MCF 10A (cell line): Measurements from ENCODE around the gene KRTAP12-2. TPM values are rescaled to one million over a fixed set of nuclear protein-coding genes. Genes with fewer than 3 reads are reported as not detected.
"Not testable (repeated sequence)": the region's sequence is repeated elsewhere in the genome, so short reads cannot be mapped to it uniquely, and the experiment has no call there.

Experiments
- BruUV-seq: library from RNA; stranded (reverse); fragments of 400-500 nt; replicated peaks from 2 replicates; lab custom pipeline; 2021; lab: Mats Ljungman, UMichigan
- CTCF ChIA-PET: fragments of 300-600 bp; sonication (Branson Sonifier 250); formaldehyde crosslinking; extraction: SDS; loops from one replicate; lab custom pipeline; 2021; ENCODE audit warnings: antibody characterized with exemption, inconsistent platforms; lab: Yijun Ruan, JAX
- POLR2A ChIA-PET: fragments of 300-600, 350-650 bp; sonication (Branson Sonifier 250); formaldehyde crosslinking; extraction: SDS; loops from one replicate; lab custom pipeline; 2020; ENCODE audit warnings: antibody characterized with exemption, inconsistent platforms; lab: Yijun Ruan, JAX
- DNase-seq: peaks from one replicate; pipeline ENCODE4 v3.0.0-alpha.2; 2018; ENCODE audit not compliant: unreplicated experiment
- H3K27ac Mint-ChIP-seq: one replicate; pipeline ENCODE4 v1.8.0; 2022; ENCODE audit warnings: mild to moderate bottlenecking, low read depth, mixed read lengths; ENCODE audit not compliant: unreplicated experiment
- H3K27me3 Mint-ChIP-seq: one replicate; pipeline ENCODE4 v1.8.0; 2022; ENCODE audit warnings: mixed read lengths; ENCODE audit not compliant: insufficient read depth, unreplicated experiment
- H3K36me3 Mint-ChIP-seq: one replicate; pipeline ENCODE4 v1.8.0; 2022; ENCODE audit warnings: mild to moderate bottlenecking, moderate library complexity, mixed read lengths; ENCODE audit not compliant: insufficient read depth, unreplicated experiment
- H3K4me1 Mint-ChIP-seq: one replicate; pipeline ENCODE4 v1.8.0; 2022; ENCODE audit warnings: mixed read lengths; ENCODE audit not compliant: insufficient read depth, unreplicated experiment
- H3K4me3 Mint-ChIP-seq: one replicate; pipeline ENCODE4 v1.8.0; 2022; ENCODE audit warnings: mild to moderate bottlenecking, moderate library complexity, mixed read lengths; ENCODE audit not compliant: unreplicated experiment
- H3K9me3 Mint-ChIP-seq: one replicate; pipeline ENCODE4 v1.8.0; 2022; ENCODE audit warnings: mixed read lengths; ENCODE audit not compliant: unreplicated experiment
- CTCF ChIP-seq: fragments of 200-600 bp; IDR thresholded peaks from one replicate; pipeline ENCODE4 v1.8.0; 2022; ENCODE audit warnings: antibody characterized with exemption, mild to moderate bottlenecking; ENCODE audit not compliant: unreplicated experiment
- intact Hi-C: fragments of 100-400 bp; cut with micrococcal nuclease; formaldehyde crosslinking; loops from 2 replicates; pipeline ENCODE4 v1.14.1; 2022
- total RNA-seq: library from RNA; stranded (reverse); gene quantifications from 2 replicates; pipeline ENCODE4 v1.2.3, GENCODE V29; 2022

KRTAP12-2 gene
- total RNA-seq, 1 experiment from 2014 or later, result not detected

GRCh38 chr21:44667612-44668011 is 885 bp upstream of the KRTAP12-2 start:
- CTCF ChIA-PET, result interaction anchor here (0.6 kb wide), 1 partner anchor 48 kb away, joined by 3 read pairs; no protein-coding TSS in a partner anchor
- POLR2A ChIA-PET, result interaction anchor here (1.4 kb wide), 1 partner anchor 187 kb away, joined by 4 read pairs; no protein-coding TSS in a partner anchor
- peaks cover 9% of the 10 kb centered on the region for H3K9me3 Mint-ChIP-seq
- intact Hi-C loops, result no loop called here
- BruUV-seq, result no TSS peak
- TF ChIP-seq CTCF, result no peak
- no peak overlapping the region for H3K4me3 Mint-ChIP-seq
- no peak for DNase-seq
- no peak overlapping the region for H3K27ac Mint-ChIP-seq
- peaks cover 14% of the 10 kb centered on the region for H3K4me1 Mint-ChIP-seq
- H3K27me3 Mint-ChIP-seq, result peaks cover 40% of the 10 kb centered on the region
- H3K36me3 Mint-ChIP-seq, result no peaks in the 10 kb centered on the region

- peaks cover 8% of the 10 kb centered on the region for H3K9me3 Mint-ChIP-seq
- TF ChIP-seq CTCF, result no peak
- POLR2A ChIA-PET, result no interaction called here
- H3K27me3 Mint-ChIP-seq, result peaks cover 54% of the 10 kb centered on the region
- no peaks in the 10 kb centered on the region for H3K36me3 Mint-ChIP-seq
- no peak for DNase-seq
- intact Hi-C loops, result no loop called here
- CTCF ChIA-PET, result no interaction called here
- H3K4me3 Mint-ChIP-seq, result no peak overlapping the region
- H3K4me1 Mint-ChIP-seq, result peaks cover 14% of the 10 kb centered on the region
- no TSS peak for BruUV-seq
- H3K27ac Mint-ChIP-seq, result no peak overlapping the region
Observed at GRCh38 chr21:44664691-44665090, 2.0 kb downstream of the KRTAP12-2 start.

GRCh38 chr21:44661567-44661966 is 5.2 kb downstream of the KRTAP12-2 start:
- H3K9me3 Mint-ChIP-seq, H3K27ac Mint-ChIP-seq, DNase-seq, H3K36me3 Mint-ChIP-seq, BruUV-seq, CTCF ChIA-PET, H3K4me3 Mint-ChIP-seq, H3K4me1 Mint-ChIP-seq, POLR2A ChIA-PET, intact Hi-C loops: not testable (repeated sequence)
- peaks cover 60% of the 10 kb centered on the region for H3K27me3 Mint-ChIP-seq

- TF ChIP-seq CTCF, result no peak
- Mint-ChIP-seq H3K27me3 (peaks cover 73% of the 10 kb centered on the region), H3K36me3 (no peaks in the 10 kb centered on the region), H3K27ac (no peak overlapping the region), H3K9me3 (no peaks in the 10 kb centered on the region), H3K4me1 (no peaks in the 10 kb centered on the region), H3K4me3 (no peak overlapping the region)
- no peak for DNase-seq
- POLR2A ChIA-PET, result no interaction called here
- BruUV-seq, result no TSS peak
- CTCF ChIA-PET, result interaction anchor here (0.7 kb wide), 1 partner anchor 149 kb away, joined by 3 read pairs; no protein-coding TSS in a partner anchor
- intact Hi-C loops, result no loop called here
Observed at GRCh38 chr21:44658913-44659595, 7.7 kb downstream of the KRTAP12-2 start.
